Measurements from ENCODE around the gene PSPC1. TPM values are rescaled to one million over a fixed set of nuclear protein-coding genes. Genes with fewer than 3 reads are reported as not detected.
A peak's percentile ranks its signal among the peaks of the same experiment; 100 is the strongest.
"Not testable (repeated sequence)": the region's sequence is repeated elsewhere in the genome, so short reads cannot be mapped to it uniquely, and the experiment has no call there.

PSPC1 gene
- total RNA-seq, result 79.0 and 82.0 TPM in 2 replicates

GRCh38 chr13:19782727-19783682, at the start of gene PSPC1:
PSPC1 (minus strand) TSS chr13:19782945; CDS start chr13:19782757, 188 bp downstream.
- peak within 1 kb of the TSS; percentile 97 for H3K27ac Mint-ChIP-seq
- intact Hi-C loops (cut with micrococcal nuclease), result loop anchor here (1.0 to 5.0 kb wide), 5 partner anchors 56 to 175 kb away; partner anchors contain the start of genes ZMYM2 and ZMYM5
- H3K4me3 Mint-ChIP-seq, result peak within 1 kb of the TSS; percentile 97
- H3K36me3 Mint-ChIP-seq (ENCODE audit: low read depth), result peaks cover 12% of the 10 kb centered on the region
- H3K9me3 Mint-ChIP-seq; H3K27me3 Mint-ChIP-seq (ENCODE audit: insufficient read depth): not testable (repeated sequence)
- peaks cover 17% of the 10 kb centered on the region for H3K4me1 Mint-ChIP-seq (ENCODE audit: low read depth)
- DNase-seq (ENCODE audit: low spot score), result peak; percentile 96

GRCh38 chr13:19822673-19823072, 39.9 kb upstream of the PSPC1 start:
- no peak overlapping the region for H3K4me3 Mint-ChIP-seq
- no peaks in the 10 kb centered on the region for H3K9me3 Mint-ChIP-seq
- no peak overlapping the region for H3K27ac Mint-ChIP-seq
- no peaks in the 10 kb centered on the region for H3K4me1 Mint-ChIP-seq (ENCODE audit: low read depth)
- DNase-seq (ENCODE audit: low spot score), result no peak
- intact Hi-C loops (cut with micrococcal nuclease), result no loop called here
- peaks cover 33% of the 10 kb centered on the region for H3K36me3 Mint-ChIP-seq (ENCODE audit: low read depth)
- H3K27me3 Mint-ChIP-seq (ENCODE audit: insufficient read depth), result no peaks in the 10 kb centered on the region

- DNase-seq (ENCODE audit: low spot score), result peak; percentile 5
- no peak overlapping the region for H3K4me3 Mint-ChIP-seq
- H3K27me3 Mint-ChIP-seq (ENCODE audit: insufficient read depth), result no peaks in the 10 kb centered on the region
- H3K4me1 Mint-ChIP-seq (ENCODE audit: low read depth), result no peaks in the 10 kb centered on the region
- intact Hi-C loops (cut with micrococcal nuclease), result no loop called here
- H3K9me3 Mint-ChIP-seq, result no peaks in the 10 kb centered on the region
- H3K27ac Mint-ChIP-seq, result no peak overlapping the region
- peaks cover 22% of the 10 kb centered on the region for H3K36me3 Mint-ChIP-seq (ENCODE audit: low read depth)
These were observed 35.6 kb upstream of the PSPC1 start for GRCh38 chr13:19818223-19818842.

- H3K27me3 Mint-ChIP-seq (ENCODE audit: insufficient read depth), result no peaks in the 10 kb centered on the region
- H3K4me3 Mint-ChIP-seq, result no peak overlapping the region
- H3K27ac Mint-ChIP-seq, result no peak overlapping the region
- no peak for DNase-seq (ENCODE audit: low spot score)
- intact Hi-C loops (cut with micrococcal nuclease), result no loop called here
- H3K9me3 Mint-ChIP-seq, result no peaks in the 10 kb centered on the region
- H3K4me1 Mint-ChIP-seq (ENCODE audit: low read depth), result no peaks in the 10 kb centered on the region
- H3K36me3 Mint-ChIP-seq (ENCODE audit: low read depth), result peaks cover 21% of the 10 kb centered on the region
These were observed 34.9 kb upstream of the PSPC1 start for GRCh38 chr13:19817510-19818158.

- Mint-ChIP-seq H3K9me3 (no peaks in the 10 kb centered on the region), H3K27me3 (ENCODE audit: insufficient read depth) (no peaks in the 10 kb centered on the region), H3K4me1 (ENCODE audit: low read depth) (no peaks in the 10 kb centered on the region), H3K4me3 (no peak overlapping the region), H3K27ac (no peak overlapping the region), H3K36me3 (ENCODE audit: low read depth) (peaks cover 22% of the 10 kb centered on the region)
- intact Hi-C loops (cut with micrococcal nuclease), result no loop called here
- DNase-seq (ENCODE audit: low spot score), result no peak
These were observed 34.4 kb upstream of the PSPC1 start for GRCh38 chr13:19817106-19817505.

DNA sequence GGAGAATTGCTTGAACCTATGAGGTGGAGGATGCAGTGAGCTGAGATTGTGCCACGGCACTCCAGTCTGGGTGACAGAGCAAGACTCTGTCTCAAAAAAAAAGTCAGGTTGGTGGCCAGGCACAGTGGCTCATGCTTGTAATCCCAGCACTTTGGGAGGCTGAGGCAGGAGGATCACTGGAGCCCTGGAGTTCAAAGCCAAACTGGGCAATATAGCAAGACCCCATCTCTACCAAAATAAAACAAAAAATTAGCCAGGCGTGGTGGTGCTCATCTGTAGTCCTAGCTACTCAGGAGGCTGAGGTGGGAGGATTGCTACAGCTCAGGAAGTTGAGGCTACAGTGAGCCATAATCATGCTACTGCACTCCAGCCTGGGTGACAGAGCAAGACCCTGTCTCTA, 33.1 kb upstream of the PSPC1 start:
- H3K27me3 Mint-ChIP-seq (ENCODE audit: insufficient read depth); H3K4me1 Mint-ChIP-seq (ENCODE audit: low read depth); H3K27ac Mint-ChIP-seq; DNase-seq (ENCODE audit: low spot score); intact Hi-C loops (cut with micrococcal nuclease); H3K9me3 Mint-ChIP-seq; H3K4me3 Mint-ChIP-seq: not testable (repeated sequence)
- peaks cover 20% of the 10 kb centered on the region for H3K36me3 Mint-ChIP-seq (ENCODE audit: low read depth)

DNA sequence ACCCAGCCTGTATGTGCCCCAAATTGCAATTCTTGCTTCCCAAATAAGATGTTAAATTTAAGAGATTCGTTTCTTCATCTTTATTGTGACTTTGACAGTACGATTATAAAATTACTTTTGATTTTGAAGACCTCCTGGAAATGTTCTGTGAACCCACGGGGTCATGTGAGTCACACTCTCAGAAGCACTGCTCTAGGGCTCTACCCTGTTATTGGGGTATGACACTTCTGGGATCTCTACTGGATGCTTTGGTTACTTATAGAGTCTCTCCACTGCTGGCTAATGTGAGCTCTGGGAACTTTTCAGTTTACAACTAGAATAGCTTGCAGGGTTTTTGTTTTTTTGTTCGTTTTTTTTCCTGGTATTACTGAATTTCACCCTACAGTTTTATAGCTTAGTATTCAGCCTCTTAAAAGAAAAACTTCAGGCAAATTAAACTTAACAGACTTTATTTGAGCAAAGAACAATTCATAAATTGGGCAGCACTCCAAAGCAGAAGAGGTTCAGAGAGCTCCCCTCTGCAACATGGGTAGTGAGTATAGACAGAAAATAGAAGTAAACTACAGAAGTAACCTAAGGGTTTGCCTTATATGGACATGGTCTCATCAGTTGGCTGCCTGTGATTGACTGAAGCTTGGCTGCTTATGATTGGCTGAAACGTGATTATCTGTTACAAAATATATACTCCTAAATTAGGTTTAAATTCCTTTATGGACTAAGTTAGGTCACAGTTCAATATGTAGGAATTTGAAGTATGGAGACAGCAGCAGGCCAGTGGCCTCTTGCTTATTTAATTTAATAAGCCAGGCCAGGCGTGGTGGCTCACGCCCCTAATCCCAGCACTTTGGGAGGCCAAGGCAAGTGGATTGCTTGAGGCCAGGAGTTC, 28.5 kb upstream of the PSPC1 start:
- peaks cover 6% of the 10 kb centered on the region for H3K36me3 Mint-ChIP-seq (ENCODE audit: low read depth)
- no peak overlapping the region for H3K4me3 Mint-ChIP-seq
- no peak for DNase-seq (ENCODE audit: low spot score)
- intact Hi-C loops (cut with micrococcal nuclease), result no loop called here
- H3K4me1 Mint-ChIP-seq (ENCODE audit: low read depth), result no peaks in the 10 kb centered on the region
- H3K27ac Mint-ChIP-seq, result no peak overlapping the region
- H3K9me3 Mint-ChIP-seq, result no peaks in the 10 kb centered on the region
- H3K27me3 Mint-ChIP-seq (ENCODE audit: insufficient read depth), result no peaks in the 10 kb centered on the region

GRCh38 chr13:19810151-19810550, 27.4 kb upstream of the PSPC1 start:
- intact Hi-C loops (cut with micrococcal nuclease), result no loop called here
- Mint-ChIP-seq H3K9me3 (no peaks in the 10 kb centered on the region), H3K4me1 (ENCODE audit: low read depth) (no peaks in the 10 kb centered on the region), H3K27me3 (ENCODE audit: insufficient read depth) (no peaks in the 10 kb centered on the region), H3K36me3 (ENCODE audit: low read depth) (peaks cover 6% of the 10 kb centered on the region), H3K4me3 (no peak overlapping the region), H3K27ac (no peak overlapping the region)
- DNase-seq (ENCODE audit: low spot score), result no peak

- no peak for DNase-seq (ENCODE audit: low spot score)
- Mint-ChIP-seq H3K27ac (no peak overlapping the region), H3K9me3 (no peaks in the 10 kb centered on the region), H3K4me1 (ENCODE audit: low read depth) (no peaks in the 10 kb centered on the region), H3K4me3 (no peak overlapping the region), H3K27me3 (ENCODE audit: insufficient read depth) (no peaks in the 10 kb centered on the region), H3K36me3 (ENCODE audit: low read depth) (no peaks in the 10 kb centered on the region)
- intact Hi-C loops (cut with micrococcal nuclease), result no loop called here
These were observed 23.0 kb upstream of the PSPC1 start for GRCh38 chr13:19805765-19806164.

DNA sequence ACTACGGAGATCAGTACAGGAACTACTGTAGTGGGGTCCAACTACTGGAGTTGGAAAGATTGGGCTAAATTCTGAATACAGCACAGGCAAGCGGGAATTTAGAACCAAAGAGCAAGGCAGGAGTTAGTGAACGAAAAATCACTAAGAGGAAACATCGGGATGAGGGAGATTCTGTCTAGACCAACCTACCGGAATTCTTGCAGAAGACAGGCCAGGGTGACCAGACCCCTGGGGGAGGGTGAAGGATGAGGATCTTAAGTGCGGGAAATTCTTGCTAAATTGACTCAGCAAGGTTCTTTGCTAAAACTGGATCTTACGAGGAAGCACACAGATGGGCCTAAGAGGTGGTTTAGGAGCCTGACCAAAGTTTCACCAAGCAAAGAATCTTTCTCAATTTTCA, 13.2 kb upstream of the PSPC1 start:
- H3K4me1 Mint-ChIP-seq (ENCODE audit: low read depth), result no peaks in the 10 kb centered on the region
- no peak overlapping the region for H3K4me3 Mint-ChIP-seq
- DNase-seq (ENCODE audit: low spot score), result no peak
- H3K36me3 Mint-ChIP-seq (ENCODE audit: low read depth), result no peaks in the 10 kb centered on the region
- intact Hi-C loops (cut with micrococcal nuclease), result no loop called here
- H3K27me3 Mint-ChIP-seq (ENCODE audit: insufficient read depth), result no peaks in the 10 kb centered on the region
- H3K9me3 Mint-ChIP-seq, result no peaks in the 10 kb centered on the region
- no peak overlapping the region for H3K27ac Mint-ChIP-seq

DNA sequence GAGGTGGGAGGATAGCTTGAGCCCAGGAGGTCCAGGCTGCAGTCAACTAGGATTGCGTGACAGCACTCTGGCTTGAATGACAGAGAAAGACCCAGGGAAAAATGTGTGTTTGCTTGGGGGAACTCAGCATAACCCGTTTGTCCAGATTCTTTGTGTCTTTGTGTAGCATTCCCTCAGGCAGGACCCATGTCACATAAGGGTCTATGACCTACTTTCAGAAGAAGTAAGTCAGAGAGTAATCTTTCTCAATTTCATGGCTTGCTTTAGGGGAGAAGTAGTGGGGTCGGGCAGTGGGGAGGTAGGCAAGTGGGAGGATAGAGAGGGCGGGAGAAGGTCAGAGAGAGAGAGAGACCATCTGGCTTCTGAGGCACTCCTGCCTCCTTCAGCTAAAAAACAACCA, 11.9 kb upstream of the PSPC1 start:
- no peaks in the 10 kb centered on the region for H3K36me3 Mint-ChIP-seq (ENCODE audit: low read depth)
- no peak overlapping the region for H3K4me3 Mint-ChIP-seq
- H3K27me3 Mint-ChIP-seq (ENCODE audit: insufficient read depth), result no peaks in the 10 kb centered on the region
- H3K9me3 Mint-ChIP-seq, result no peaks in the 10 kb centered on the region
- no peaks in the 10 kb centered on the region for H3K4me1 Mint-ChIP-seq (ENCODE audit: low read depth)
- H3K27ac Mint-ChIP-seq, result no peak overlapping the region
- no peak for DNase-seq (ENCODE audit: low spot score)
- intact Hi-C loops (cut with micrococcal nuclease), result no loop called here

GRCh38 chr13:19791953-19792537, 9.3 kb upstream of the PSPC1 start:
- no peaks in the 10 kb centered on the region for H3K9me3 Mint-ChIP-seq
- intact Hi-C loops (cut with micrococcal nuclease), result no loop called here
- H3K27me3 Mint-ChIP-seq (ENCODE audit: insufficient read depth), result no peaks in the 10 kb centered on the region
- no peaks in the 10 kb centered on the region for H3K4me1 Mint-ChIP-seq (ENCODE audit: low read depth)
- H3K27ac Mint-ChIP-seq, result no peak overlapping the region
- no peaks in the 10 kb centered on the region for H3K36me3 Mint-ChIP-seq (ENCODE audit: low read depth)
- DNase-seq (ENCODE audit: low spot score), result no peak
- no peak overlapping the region for H3K4me3 Mint-ChIP-seq
